HG03097 (cell line): Measurements from ENCODE around the gene HLA-DRB5.
"Not testable (repeated sequence)": the region's sequence is repeated elsewhere in the genome, so short reads cannot be mapped to it uniquely, and the experiment has no call there.

Experiments
- ATAC-seq: cut with Tn5 transposase; IDR thresholded peaks from one replicate; pipeline ENCODE4 v1.9.1; 2021; ENCODE audit not compliant: unreplicated experiment, low FRiP score

Gene HLA-DRB5

GRCh38 chr6:32517654-32518445 is 12.2 kb downstream of the HLA-DRB5 start:
- no peak for ATAC-seq

- ATAC-seq = no peak
Measured at GRCh38 chr6:32501016-32501415, 29.1 kb downstream of the HLA-DRB5 start.

- no peak for ATAC-seq
Measured at GRCh38 chr6:32492351-32492750, 37.7 kb downstream of the HLA-DRB5 start.

GRCh38 chr6:32491700-32492099 is 38.4 kb downstream of the HLA-DRB5 start:
- ATAC-seq = no peak

- ATAC-seq = no peak
Measured at GRCh38 chr6:32488083-32488482, 42.0 kb downstream of the HLA-DRB5 start.

- ATAC-seq = no peak
Measured at GRCh38 chr6:32484614-32484998, 45.5 kb downstream of the HLA-DRB5 start.

GRCh38 chr6:32483968-32484613 is 46.0 kb downstream of the HLA-DRB5 start:
- ATAC-seq = no peak

- ATAC-seq = no peak
Measured at GRCh38 chr6:32475392-32476206, 54.5 kb downstream of the HLA-DRB5 start.

- ATAC-seq = not testable (repeated sequence)
Measured at GRCh38 chr6:32473376-32474348, 56.4 kb downstream of the HLA-DRB5 start.

- no peak for ATAC-seq
Measured at GRCh38 chr6:32472781-32473375, 57.2 kb downstream of the HLA-DRB5 start.

- not testable (repeated sequence) for ATAC-seq
Measured at GRCh38 chr6:32467743-32468503, 62.2 kb downstream of the HLA-DRB5 start.
